CD14-positive monocyte (primary cell): ENCODE measurements around the gene IFT122. TPM values are rescaled to one million over a fixed set of nuclear protein-coding genes. Genes with fewer than 3 reads are reported as not detected.

Experiments used
- DNase-seq, 3 donors: peaks; one replicate each; pipeline ENCODE4 v3.0.0-alpha.2; 2011 to 2022
- H2AFZ ChIP-seq: 2 replicates; pipeline ENCODE4 v1.6.0; 2012; ENCODE audit warnings: mild to moderate bottlenecking, low read depth, low read length, inconsistent platforms; ENCODE audit not compliant: insufficient read depth, poor library complexity, severe bottlenecking
- H3K27ac ChIP-seq, 2 donors: 1 replicate in 1 of 2; 2 replicates in 1 of 2; pipeline ENCODE4 v1.5.1; 2012 to 2013; ENCODE audit warnings: low read length in 2 of 2, control low read depth in 1 of 2, inconsistent platforms in 1 of 2, low read depth in 1 of 2, mild to moderate bottlenecking in 1 of 2
- H3K27me3 ChIP-seq, 2 donors: one replicate each; pipeline versions ENCODE4 v1.6.0 to v1.6.1; 2011 to 2013; ENCODE audit warnings: low read length in 2 of 2; ENCODE audit not compliant: control insufficient read depth in 2 of 2, insufficient read depth in 2 of 2
- H3K36me3 ChIP-seq, 2 donors: replicated peaks in 1 of 2; 1 replicate in 1 of 2; 2 replicates in 1 of 2; pipeline versions ENCODE4 v1.5.1 to v1.6.1; 2012 to 2013; ENCODE audit warnings: low read length in 2 of 2, control low read depth in 1 of 2, inconsistent platforms in 1 of 2, mild to moderate bottlenecking in 1 of 2; ENCODE audit not compliant: insufficient read depth in 2 of 2, control insufficient read depth in 1 of 2
- H3K4me1 ChIP-seq, 2 donors: 1 replicate in 1 of 2; 2 replicates in 1 of 2; pipeline versions ENCODE4 v1.5.1 to v1.6.1; 2012 to 2013; ENCODE audit warnings: low read length in 2 of 2, control low read depth in 1 of 2, inconsistent platforms in 1 of 2, mild to moderate bottlenecking in 1 of 2, moderate library complexity in 1 of 2; ENCODE audit not compliant: insufficient read depth in 2 of 2, control insufficient read depth in 1 of 2
- H3K4me2 ChIP-seq: replicated peaks from 2 replicates; pipeline ENCODE3; 2012; ENCODE audit warnings: low read length, moderate library complexity, mild to moderate bottlenecking; ENCODE audit not compliant: poor library complexity, severe bottlenecking; ENCODE audit errors: extremely low read depth
- H3K4me3 ChIP-seq, 3 experiments: fragments of 200-600 bp in 1 of 3; sonication (generic) in 1 of 3; replicated peaks in 1 of 3; 1 replicate in 2 of 3; 2 replicates in 1 of 3; pipeline ENCODE4 v1.5.1; 2011 to 2013; ENCODE audit warnings: low read length in 3 of 3, mild to moderate bottlenecking in 3 of 3, control low read depth in 2 of 3, low read depth in 2 of 3, inconsistent platforms in 1 of 3, moderate library complexity in 1 of 3
- H3K79me2 ChIP-seq: 2 replicates; pipeline ENCODE4 v1.6.0; 2012; ENCODE audit warnings: mild to moderate bottlenecking, control low read depth, inconsistent platforms, low read length, moderate library complexity; ENCODE audit not compliant: insufficient read depth
- H3K9ac ChIP-seq: 2 replicates; pipeline ENCODE4 v1.6.0; 2017; ENCODE audit warnings: low read length, mild to moderate bottlenecking; ENCODE audit not compliant: insufficient read depth, poor library complexity, severe bottlenecking
- H3K9me3 ChIP-seq, 2 donors: replicated peaks in 1 of 2; 1 replicate in 1 of 2; 2 replicates in 1 of 2; pipeline versions ENCODE4 v1.5.1 to v1.6.1; 2012 to 2013; ENCODE audit warnings: low read length in 2 of 2, control low read depth in 1 of 2; ENCODE audit not compliant: control insufficient read depth in 1 of 2, insufficient read depth in 1 of 2
- H4K20me1 ChIP-seq: 2 replicates; pipeline ENCODE4 v1.6.0; 2012; ENCODE audit warnings: mild to moderate bottlenecking, low read length, control low read depth, moderate library complexity; ENCODE audit not compliant: insufficient read depth
- H3K27ac Mint-ChIP-seq, 7 donors: one replicate each; pipeline ENCODE4 v1.8.0; 2020; ENCODE audit warnings: mild to moderate bottlenecking in 7 of 7, mixed read lengths in 7 of 7, moderate library complexity in 6 of 7, inconsistent platforms in 2 of 7
- H3K27me3 Mint-ChIP-seq, 3 donors: one replicate each; pipeline ENCODE4 v1.8.0; 2021 to 2022; ENCODE audit warnings: low read depth in 3 of 3, mild to moderate bottlenecking in 3 of 3, mixed read lengths in 3 of 3, moderate library complexity in 3 of 3, inconsistent platforms in 1 of 3
- H3K36me3 Mint-ChIP-seq, 2 donors: one replicate each; pipeline ENCODE4 v1.8.0; 2020; ENCODE audit warnings: mixed read lengths in 2 of 2, inconsistent platforms in 1 of 2, mild to moderate bottlenecking in 1 of 2
- H3K4me1 Mint-ChIP-seq: one replicate; pipeline ENCODE4 v1.8.0; 2020; ENCODE audit warnings: mild to moderate bottlenecking, mixed read lengths
- H3K4me3 Mint-ChIP-seq, 2 donors: one replicate each; pipeline ENCODE4 v1.8.0; 2020; ENCODE audit warnings: mild to moderate bottlenecking in 2 of 2, mixed read lengths in 2 of 2, moderate library complexity in 1 of 2
- H3K9me3 Mint-ChIP-seq, 7 donors: one replicate each; pipeline ENCODE4 v1.8.0; 2020 to 2022; ENCODE audit warnings: mixed read lengths in 7 of 7, mild to moderate bottlenecking in 6 of 7, moderate library complexity in 6 of 7, inconsistent platforms in 2 of 7
- WGBS: methylation state at CpG from one replicate; pipeline ENCODE4 v1.1.5; 2013; ENCODE audit warnings: missing lambda C conversion rate; ENCODE audit not compliant: insufficient coverage; 5-methylcytosine and 5-hydroxymethylcytosine counted together
- intact Hi-C, 2 donors: fragments of 100-400 bp; cut with micrococcal nuclease; formaldehyde crosslinking; loops; one replicate each; pipeline versions ENCODE4 v1.15.0 to v1.15.1; 2023
- polyA plus RNA-seq, 3 donors: library from polyadenylated mRNA; depleted of rRNA in 1 of 3; unstranded in 2 of 3; stranded (reverse) in 1 of 3; fragments of 300-500 nt in 2 of 3; fragments of >200 nt in 1 of 3; fragmentation: Illumina TruSeq in 2 of 3; gene quantifications; 1 replicate in 2 of 3; 2 replicates in 1 of 3; pipeline ENCODE4 v1.2.3, GENCODE V29; 2012 to 2021
- TF ChIP-seq, protein P1 (sequence below): fragments of 200-600 bp; IDR thresholded peaks from one replicate; pipeline ENCODE4 v1.8.0; 2022; ENCODE audit warnings: antibody characterized with exemption, mild to moderate bottlenecking

The IFT122 gene
- polyA plus RNA-seq, 3 donors: 3.3 to 12.2 (median 3.6) TPM

DNA sequence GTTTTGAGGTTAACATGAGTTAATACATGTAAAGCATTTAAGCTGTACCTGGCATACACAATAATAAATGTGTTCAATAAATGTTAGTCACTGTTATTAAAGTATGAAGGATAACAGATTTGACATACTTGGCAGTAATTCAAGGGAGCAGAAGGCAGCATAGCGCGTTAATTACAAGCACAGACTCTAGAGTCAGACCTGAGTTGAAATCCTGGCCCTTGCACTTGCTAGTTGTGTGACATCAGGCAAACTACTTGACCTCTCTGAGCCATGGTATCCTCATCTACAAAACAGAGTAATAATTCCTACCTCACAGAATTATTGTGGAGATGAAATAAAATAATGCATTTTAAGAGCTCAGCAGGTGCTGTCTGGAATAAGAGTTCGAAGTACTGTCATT is 5.4 kb downstream of the IFT122 start:
- Histone ChIP-seq H3K9me3 (no peaks in the 10 kb centered on the region), H3K79me2 (peaks cover 50% of the 10 kb centered on the region), H4K20me1 (no peaks in the 10 kb centered on the region), H2AFZ (no peak overlapping the region), H3K27me3 (no peaks in the 10 kb centered on the region), H3K36me3 (no peaks in the 10 kb centered on the region), H3K4me3 (no peak overlapping the region), H3K27ac (peak overlapping the region in 1 of 2 donors; percentile 77), H3K9ac (no peak overlapping the region), H3K4me1 (peaks cover 35 to 40% of the 10 kb centered on the region in 2 donors), H3K4me2 (no peak overlapping the region)
- Mint-ChIP-seq H3K36me3 (peaks cover 1 to 6% of the 10 kb centered on the region in 2 donors), H3K27me3 (peaks cover 0 to 2% (median 0%) of the 10 kb centered on the region in 3 donors), H3K27ac (peak overlapping the region in 3 of 7 donors; percentile 80 to 92 (median 87)), H3K4me1 (peaks cover 53% of the 10 kb centered on the region), H3K4me3 (no peak overlapping the region), H3K9me3 (no peaks in the 10 kb centered on the region)
- WGBS: no CpG with 5 or more reads among the region's 3 CpGs
- no peak for DNase-seq
- intact Hi-C loops: no loop called here
- TF ChIP-seq, protein P1, sequence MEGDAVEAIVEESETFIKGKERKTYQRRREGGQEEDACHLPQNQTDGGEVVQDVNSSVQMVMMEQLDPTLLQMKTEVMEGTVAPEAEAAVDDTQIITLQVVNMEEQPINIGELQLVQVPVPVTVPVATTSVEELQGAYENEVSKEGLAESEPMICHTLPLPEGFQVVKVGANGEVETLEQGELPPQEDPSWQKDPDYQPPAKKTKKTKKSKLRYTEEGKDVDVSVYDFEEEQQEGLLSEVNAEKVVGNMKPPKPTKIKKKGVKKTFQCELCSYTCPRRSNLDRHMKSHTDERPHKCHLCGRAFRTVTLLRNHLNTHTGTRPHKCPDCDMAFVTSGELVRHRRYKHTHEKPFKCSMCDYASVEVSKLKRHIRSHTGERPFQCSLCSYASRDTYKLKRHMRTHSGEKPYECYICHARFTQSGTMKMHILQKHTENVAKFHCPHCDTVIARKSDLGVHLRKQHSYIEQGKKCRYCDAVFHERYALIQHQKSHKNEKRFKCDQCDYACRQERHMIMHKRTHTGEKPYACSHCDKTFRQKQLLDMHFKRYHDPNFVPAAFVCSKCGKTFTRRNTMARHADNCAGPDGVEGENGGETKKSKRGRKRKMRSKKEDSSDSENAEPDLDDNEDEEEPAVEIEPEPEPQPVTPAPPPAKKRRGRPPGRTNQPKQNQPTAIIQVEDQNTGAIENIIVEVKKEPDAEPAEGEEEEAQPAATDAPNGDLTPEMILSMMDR: no peak

DNA sequence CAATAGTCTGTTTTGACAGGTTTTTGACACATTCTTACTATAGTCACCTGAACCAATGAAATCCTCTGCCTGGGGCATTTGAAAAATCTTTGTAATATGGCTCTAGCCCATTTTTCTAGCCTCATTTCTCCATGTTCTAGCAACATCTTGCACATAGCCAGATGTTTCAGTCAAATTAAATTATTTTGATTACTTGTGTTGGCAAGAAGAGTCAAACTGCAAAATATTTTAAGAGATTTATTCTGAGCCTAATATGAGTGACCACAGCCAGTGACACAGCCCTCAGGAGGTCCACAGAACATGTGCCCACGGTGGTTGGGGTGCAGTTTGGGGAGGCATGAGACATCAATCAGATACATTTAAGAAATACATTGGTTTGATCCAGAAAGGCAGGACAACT is 6.9 kb downstream of the IFT122 start:
- Mint-ChIP-seq H3K27me3 (peaks cover 0 to 4% (median 0%) of the 10 kb centered on the region in 3 donors), H3K4me1 (peaks cover 39% of the 10 kb centered on the region), H3K4me3 (no peak overlapping the region), H3K36me3 (peaks cover 6 to 14% of the 10 kb centered on the region in 2 donors), H3K9me3 (no peaks in the 10 kb centered on the region), H3K27ac (no peak overlapping the region)
- TF ChIP-seq, protein P1: no peak
- WGBS: no CpG with 5 or more reads among the region's 1 CpG
- peaks cover 20 to 25% of the 10 kb centered on the region in 2 donors for H3K4me1 ChIP-seq
- intact Hi-C loops: no loop called here
- H3K79me2 ChIP-seq: peaks cover 42% of the 10 kb centered on the region
- H3K9ac ChIP-seq: no peak overlapping the region
- no peak overlapping the region for H3K4me3 ChIP-seq
- H4K20me1 ChIP-seq: no peaks in the 10 kb centered on the region
- peaks cover 2 to 7% of the 10 kb centered on the region in 2 donors for H3K36me3 ChIP-seq
- H3K9me3 ChIP-seq: no peaks in the 10 kb centered on the region
- H2AFZ ChIP-seq: no peak overlapping the region
- no peak overlapping the region for H3K4me2 ChIP-seq
- DNase-seq: no peak
- H3K27me3 ChIP-seq: no peaks in the 10 kb centered on the region
- H3K27ac ChIP-seq: no peak overlapping the region
